ENCODE data around the gene LYRM4. TPM values are rescaled to one million over a fixed set of nuclear protein-coding genes. Genes with fewer than 3 reads are reported as not detected.

The LYRM4 gene
- 20.8 and 21.6 TPM in 2 replicates for polyA plus RNA-seq (2013)

DNA sequence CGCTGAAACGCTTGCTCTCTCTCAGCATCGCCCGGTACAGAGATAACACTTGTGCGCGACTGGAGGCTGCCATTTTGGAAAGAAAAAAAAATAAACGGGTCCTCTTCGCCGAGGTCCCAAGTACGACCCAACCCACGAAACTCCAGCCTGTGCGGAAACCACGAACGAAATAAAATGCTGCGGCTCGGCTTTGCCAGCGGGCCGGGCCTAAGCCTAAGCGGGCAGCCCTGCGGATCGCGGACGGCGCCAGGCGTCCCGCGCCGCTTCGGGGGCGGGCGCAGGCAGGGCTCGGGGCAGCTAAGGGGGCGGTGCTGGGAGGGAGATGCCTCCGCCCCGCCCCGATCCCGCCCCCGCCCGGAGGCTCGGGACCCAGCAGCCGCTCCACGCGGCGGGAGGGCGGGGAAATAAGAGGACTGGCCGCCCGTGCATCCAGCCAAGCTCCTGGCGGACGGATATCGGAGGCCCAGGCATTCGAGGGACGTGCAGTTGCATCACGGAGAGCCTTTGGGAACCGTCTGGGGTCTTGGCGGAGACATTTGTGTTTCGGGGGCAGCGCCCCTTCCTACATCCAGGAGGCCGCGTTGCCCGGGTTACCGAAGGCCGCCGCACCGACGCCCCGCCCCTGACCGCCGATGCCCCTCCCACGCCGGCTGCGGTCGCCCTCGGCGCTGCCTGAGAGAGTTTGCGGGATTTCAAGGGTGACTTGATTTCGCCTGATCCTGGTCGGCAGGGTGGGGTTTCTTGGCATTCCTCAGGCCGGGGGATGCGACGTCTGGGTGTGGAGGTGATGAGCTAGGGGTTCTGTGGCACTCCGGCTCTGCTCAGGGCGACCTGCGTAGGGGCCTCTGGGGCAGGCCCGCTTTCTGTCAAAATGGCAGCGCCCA, at the start of gene LYRM4, which contains the start of gene FARS2:
TSS of gene LYRM4 (minus strand) at position 290 of the 884 bp plus-strand sequence. CDS start at position 73, 217 bp downstream.
TSS of gene FARS2 (plus strand) at position 853 of the 884 bp plus-strand sequence.
- H2BK12ac ChIP-seq (ENCODE audit: low read length) = no peak within 1 kb of the TSS

DNA sequence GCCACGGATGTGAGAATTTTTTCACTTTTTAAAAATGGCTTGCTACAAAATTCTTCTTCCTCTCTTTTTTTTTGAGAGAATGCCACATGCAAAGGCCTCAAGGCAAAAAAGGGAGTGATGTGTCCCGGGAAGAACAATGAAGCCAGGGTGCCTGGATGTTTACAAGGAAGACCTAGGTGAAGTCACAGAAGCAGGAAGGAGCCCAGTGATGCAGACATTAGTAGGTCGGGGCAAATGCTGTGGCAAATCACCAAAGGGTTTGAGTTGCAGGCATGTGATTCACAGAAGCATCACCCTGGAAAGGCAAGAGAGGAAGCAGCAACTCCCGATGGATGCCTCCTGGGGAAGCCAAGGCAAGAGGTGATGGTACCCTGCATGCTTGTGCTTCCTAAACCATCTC, 47.3 kb upstream of the LYRM4 start:
- Histone ChIP-seq H3K14ac (ENCODE audit: low read length) (no peak overlapping the region), H2AFZ (ENCODE audit: insufficient read depth, low read length, poor library complexity) (no peak overlapping the region)
- no peak for DNase-seq

More for the DNA sequence above, at the start of gene LYRM4, which contains the start of gene FARS2:
- Histone ChIP-seq H3K23ac (ENCODE audit: low read length) (no peak within 1 kb of the TSS), H3K36me3 (ENCODE audit: control insufficient read depth in 1 of 2, insufficient read depth in 2 of 2, low read length in 2 of 2) (peaks cover 0 to 4% of the 10 kb centered on the region in 2 experiments), H3K18ac (ENCODE audit: low read length) (peak within 1 kb of the TSS; percentile 87), H4K91ac (ENCODE audit: low read depth, low read length) (peak within 1 kb of the TSS; percentile 93), H2AFZ (ENCODE audit: insufficient read depth, low read length, poor library complexity) (peak within 1 kb of the TSS; percentile 97), H3K27me3 (ENCODE audit: insufficient read depth, low read length) (no peaks in the 10 kb centered on the region), H2BK5ac (ENCODE audit: low read depth, low read length, poor library complexity) (peak within 1 kb of the TSS; percentile 95), H3K4ac (ENCODE audit: low read depth, low read length) (peak within 1 kb of the TSS; percentile 61), H3K9me3 (ENCODE audit: insufficient read depth, low read depth, low read length) (no peaks in the 10 kb centered on the region), H3K27ac (ENCODE audit: low read depth, low read length) (peak within 1 kb of the TSS; percentile 87), H2BK120ac (ENCODE audit: insufficient read depth, low read length, poor library complexity) (peak within 1 kb of the TSS; percentile 73), H3K14ac (ENCODE audit: low read length) (peak within 1 kb of the TSS; percentile 86), H3K4me1 (ENCODE audit: control insufficient read depth in 1 of 2, insufficient read depth in 2 of 2, low read length in 2 of 2) (peaks cover 0 to 8% of the 10 kb centered on the region in 2 experiments), H4K8ac (ENCODE audit: low read depth, low read length) (peak within 1 kb of the TSS; percentile 95), H3K79me2 (ENCODE audit: control insufficient read depth, insufficient read depth, low read length, poor library complexity) (peaks cover 5% of the 10 kb centered on the region), H2AK5ac (ENCODE audit: low read length) (no peak within 1 kb of the TSS), H3K4me2 (ENCODE audit: low read length) (peak within 1 kb of the TSS; percentile 95), H4K12ac (ENCODE audit: low read depth, low read length) (peak within 1 kb of the TSS; percentile 70), H3K9ac (ENCODE audit: low read length) (peak within 1 kb of the TSS; percentile 98), H3K4me3 (ENCODE audit: low read depth, low read length) (peak within 1 kb of the TSS; percentile 87), H3K79me1 (ENCODE audit: low read length) (peaks cover 7% of the 10 kb centered on the region)
- WGBS (ENCODE audit: extremely low coverage, insufficient coverage, insufficient read length) = no CpG with 5 or more reads among the region's 85 CpGs
- peak; percentile 85 to 87 for DNase-seq

DNA sequence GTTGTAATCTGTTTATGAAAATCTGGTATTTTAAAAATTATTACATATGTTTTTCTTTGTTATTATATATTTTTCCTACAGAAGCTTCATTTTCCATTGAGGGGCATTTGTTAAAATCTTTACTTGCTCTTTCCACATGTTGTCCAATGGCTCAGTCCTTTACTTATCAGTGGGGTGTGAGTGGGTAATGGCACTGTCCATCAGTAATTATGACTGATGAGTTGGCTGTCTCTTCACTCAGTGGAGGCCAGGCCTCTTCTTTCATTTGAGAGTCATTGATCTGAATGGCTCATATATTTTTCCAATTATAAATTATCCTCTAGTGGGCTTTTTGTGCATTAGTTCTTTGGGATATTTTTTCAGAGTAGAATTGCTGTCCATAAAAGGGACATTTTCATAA, 46.3 kb upstream of the LYRM4 start:
- H3K79me1 ChIP-seq (ENCODE audit: low read length) = no peaks in the 10 kb centered on the region
- no peak overlapping the region for H3K4me2 ChIP-seq (ENCODE audit: low read length)
- no peak overlapping the region for H3K4me3 ChIP-seq (ENCODE audit: low read depth, low read length)
- no peak overlapping the region for H3K9ac ChIP-seq (ENCODE audit: low read length)
- no peak overlapping the region for H2BK120ac ChIP-seq (ENCODE audit: insufficient read depth, low read length, poor library complexity)
- no peak overlapping the region for H3K27ac ChIP-seq (ENCODE audit: low read depth, low read length)
- no peak overlapping the region for H4K12ac ChIP-seq (ENCODE audit: low read depth, low read length)
- no peak for DNase-seq
- H2BK5ac ChIP-seq (ENCODE audit: low read depth, low read length, poor library complexity) = no peak overlapping the region
- H3K18ac ChIP-seq (ENCODE audit: low read length) = no peak overlapping the region
- no peaks in the 10 kb centered on the region for H3K79me2 ChIP-seq (ENCODE audit: control insufficient read depth, insufficient read depth, low read length, poor library complexity)
- no peaks in the 10 kb centered on the region for H3K36me3 ChIP-seq (ENCODE audit: control insufficient read depth in 1 of 2, insufficient read depth in 2 of 2, low read length in 2 of 2)
- H2AFZ ChIP-seq (ENCODE audit: insufficient read depth, low read length, poor library complexity) = no peak overlapping the region
- H4K8ac ChIP-seq (ENCODE audit: low read depth, low read length) = no peak overlapping the region
- H2BK12ac ChIP-seq (ENCODE audit: low read length) = no peak overlapping the region
- no peaks in the 10 kb centered on the region for H3K27me3 ChIP-seq (ENCODE audit: insufficient read depth, low read length)
- no peak overlapping the region for H3K23ac ChIP-seq (ENCODE audit: low read length)
- H3K9me3 ChIP-seq (ENCODE audit: insufficient read depth, low read depth, low read length) = no peaks in the 10 kb centered on the region
- no peak overlapping the region for H3K14ac ChIP-seq (ENCODE audit: low read length)
- no peaks in the 10 kb centered on the region for H3K4me1 ChIP-seq (ENCODE audit: control insufficient read depth in 1 of 2, insufficient read depth in 2 of 2, low read length in 2 of 2)
- H4K91ac ChIP-seq (ENCODE audit: low read depth, low read length) = no peak overlapping the region
- no peak overlapping the region for H3K4ac ChIP-seq (ENCODE audit: low read depth, low read length)
- H2AK5ac ChIP-seq (ENCODE audit: low read length) = no peak overlapping the region

More for the DNA sequence above, 47.3 kb upstream of the LYRM4 start:
- Histone ChIP-seq H3K18ac (ENCODE audit: low read length) (no peak overlapping the region), H2BK5ac (ENCODE audit: low read depth, low read length, poor library complexity) (no peak overlapping the region), H3K23ac (ENCODE audit: low read length) (no peak overlapping the region), H3K27ac (ENCODE audit: low read depth, low read length) (no peak overlapping the region), H3K79me2 (ENCODE audit: control insufficient read depth, insufficient read depth, low read length, poor library complexity) (no peaks in the 10 kb centered on the region), H3K9me3 (ENCODE audit: insufficient read depth, low read depth, low read length) (no peaks in the 10 kb centered on the region), H3K4me2 (ENCODE audit: low read length) (no peak overlapping the region), H3K79me1 (ENCODE audit: low read length) (no peaks in the 10 kb centered on the region), H2AK5ac (ENCODE audit: low read length) (no peak overlapping the region), H3K4ac (ENCODE audit: low read depth, low read length) (no peak overlapping the region), H3K36me3 (ENCODE audit: control insufficient read depth in 1 of 2, insufficient read depth in 2 of 2, low read length in 2 of 2) (no peaks in the 10 kb centered on the region), H4K8ac (ENCODE audit: low read depth, low read length) (no peak overlapping the region), H3K4me1 (ENCODE audit: control insufficient read depth in 1 of 2, insufficient read depth in 2 of 2, low read length in 2 of 2) (no peaks in the 10 kb centered on the region), H3K4me3 (ENCODE audit: low read depth, low read length) (no peak overlapping the region), H4K12ac (ENCODE audit: low read depth, low read length) (no peak overlapping the region), H2BK12ac (ENCODE audit: low read length) (no peak overlapping the region), H3K27me3 (ENCODE audit: insufficient read depth, low read length) (no peaks in the 10 kb centered on the region), H2BK120ac (ENCODE audit: insufficient read depth, low read length, poor library complexity) (no peak overlapping the region), H3K9ac (ENCODE audit: low read length) (no peak overlapping the region), H4K91ac (ENCODE audit: low read depth, low read length) (no peak overlapping the region)
- WGBS (ENCODE audit: extremely low coverage, insufficient coverage, insufficient read length) = no CpG with 5 or more reads among the region's 4 CpGs

DNA sequence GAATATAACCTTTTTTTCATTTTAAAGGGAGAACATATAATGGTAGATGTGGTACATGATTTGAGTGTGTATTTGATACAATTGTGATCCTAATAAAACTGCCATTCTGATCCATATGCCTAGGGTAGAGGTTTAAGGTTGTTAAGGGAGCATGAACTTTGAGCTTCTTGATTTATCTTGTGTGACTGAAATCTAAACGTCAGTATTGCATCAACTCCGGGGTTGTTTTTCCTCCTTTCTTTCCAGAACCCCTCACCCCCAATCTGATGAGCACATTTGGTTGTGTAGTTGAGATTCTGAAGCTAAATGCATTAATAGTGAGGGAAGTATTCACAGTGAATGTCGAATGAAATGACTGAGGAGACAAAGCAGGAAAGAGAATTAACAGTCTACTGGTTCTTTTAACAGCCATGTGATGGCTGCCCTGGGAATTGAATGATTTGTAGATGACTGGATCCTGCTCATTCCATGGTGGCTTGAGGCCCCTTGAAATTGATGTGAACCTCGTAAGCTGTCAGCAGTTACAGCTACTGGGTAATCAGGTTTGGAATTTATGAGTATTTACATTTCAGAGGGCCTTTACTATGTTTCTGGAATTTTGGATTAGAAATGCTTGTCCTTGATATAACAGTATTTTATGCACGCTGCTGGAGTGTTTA, 45.3 kb upstream of the LYRM4 start:
- H4K12ac ChIP-seq (ENCODE audit: low read depth, low read length) = no peak overlapping the region
- H3K9ac ChIP-seq (ENCODE audit: low read length) = no peak overlapping the region
- no peaks in the 10 kb centered on the region for H3K36me3 ChIP-seq (ENCODE audit: control insufficient read depth in 1 of 2, insufficient read depth in 2 of 2, low read length in 2 of 2)
- no peak overlapping the region for H3K14ac ChIP-seq (ENCODE audit: low read length)
- H3K27me3 ChIP-seq (ENCODE audit: insufficient read depth, low read length) = no peaks in the 10 kb centered on the region
- H2BK5ac ChIP-seq (ENCODE audit: low read depth, low read length, poor library complexity) = no peak overlapping the region
- no peak overlapping the region for H4K91ac ChIP-seq (ENCODE audit: low read depth, low read length)
- H2BK12ac ChIP-seq (ENCODE audit: low read length) = no peak overlapping the region
- H2BK120ac ChIP-seq (ENCODE audit: insufficient read depth, low read length, poor library complexity) = no peak overlapping the region
- H3K4me3 ChIP-seq (ENCODE audit: low read depth, low read length) = no peak overlapping the region
- H3K79me2 ChIP-seq (ENCODE audit: control insufficient read depth, insufficient read depth, low read length, poor library complexity) = no peaks in the 10 kb centered on the region
- DNase-seq = no peak
- no peaks in the 10 kb centered on the region for H3K9me3 ChIP-seq (ENCODE audit: insufficient read depth, low read depth, low read length)
- no peak overlapping the region for H2AFZ ChIP-seq (ENCODE audit: insufficient read depth, low read length, poor library complexity)
- no peak overlapping the region for H3K4ac ChIP-seq (ENCODE audit: low read depth, low read length)
- H3K18ac ChIP-seq (ENCODE audit: low read length) = no peak overlapping the region
- H3K4me1 ChIP-seq (ENCODE audit: control insufficient read depth in 1 of 2, insufficient read depth in 2 of 2, low read length in 2 of 2) = no peaks in the 10 kb centered on the region
- no peak overlapping the region for H3K23ac ChIP-seq (ENCODE audit: low read length)
- no peak overlapping the region for H3K4me2 ChIP-seq (ENCODE audit: low read length)
- no CpG with 5 or more reads among the region's 5 CpGs for WGBS (ENCODE audit: extremely low coverage, insufficient coverage, insufficient read length)
- H4K8ac ChIP-seq (ENCODE audit: low read depth, low read length) = no peak overlapping the region
- H3K79me1 ChIP-seq (ENCODE audit: low read length) = no peaks in the 10 kb centered on the region
- no peak overlapping the region for H3K27ac ChIP-seq (ENCODE audit: low read depth, low read length)
- H2AK5ac ChIP-seq (ENCODE audit: low read length) = no peak overlapping the region

Measured in trophoblast cell (in vitro differentiated cells and primary cell).